PC-3 (cell line): ENCODE data around the gene PPP6R2. TPM values are rescaled to one million over a fixed set of nuclear protein-coding genes. Genes with fewer than 3 reads are reported as not detected.

Source experiments
- ATAC-seq: fragments of 200-7000 bp; cut with Tn5 transposase; 2 replicates; pipeline ENCODE4 v1.9.1; 2020; ENCODE audit warnings: mild to moderate bottlenecking, moderate library complexity
- BruUV-seq: library from RNA; stranded (reverse); fragments of 400-500 nt; replicated peaks from 2 replicates; lab custom pipeline; 2021; lab: Mats Ljungman, UMichigan
- CTCF ChIA-PET: fragments of 300-600 bp; sonication (Branson Sonifier 250); formaldehyde crosslinking; loops from one replicate; lab custom pipeline; 2022; ENCODE audit warnings: antibody characterized with exemption; lab: Charles Lee
- POLR2A ChIA-PET: fragments of 300-600 bp; sonication (Branson Sonifier 250); formaldehyde crosslinking; loops from one replicate; lab custom pipeline; 2022; ENCODE audit warnings: antibody characterized with exemption; ENCODE audit not compliant: unreplicated experiment; lab: Charles Lee
- DNase-seq: peaks from one replicate; pipeline ENCODE4 v3.0.0-alpha.2; 2015
- H2AFZ ChIP-seq: fragments of 300-600 bp; sonication (generic); 2 replicates; pipeline ENCODE4 v1.6.0; 2016; ENCODE audit warnings: antibody characterized with exemption, low read length
- H3F3A ChIP-seq: fragments of 300-600 bp; sonication (generic); one replicate; pipeline ENCODE4 v1.6.0; 2017; ENCODE audit warnings: antibody characterized with exemption, low read length, control low read depth, mild to moderate bottlenecking; ENCODE audit not compliant: unreplicated experiment
- H3K27ac ChIP-seq: fragments of 300-600 bp; sonication (generic); 2 replicates; pipeline ENCODE4 v1.5.1; 2016; ENCODE audit warnings: mild to moderate bottlenecking, low read length
- H3K27me3 ChIP-seq: fragments of 300-600 bp; sonication (generic); 2 replicates; pipeline ENCODE4 v1.6.1; 2016; ENCODE audit warnings: low read length, mixed read lengths
- H3K36me3 ChIP-seq: fragments of 300-600 bp; sonication (generic); 2 replicates; pipeline ENCODE4 v1.6.1; 2016; ENCODE audit warnings: low read depth, mixed run types, low read length, mixed read lengths
- H3K4me1 ChIP-seq: fragments of 300-600 bp; sonication (generic); 2 replicates; pipeline ENCODE4 v1.5.1; 2016; ENCODE audit warnings: low read length; ENCODE audit not compliant: insufficient read depth
- H3K4me2 ChIP-seq: fragments of 300-600 bp; sonication (generic); 2 replicates; pipeline ENCODE4 v1.6.0; 2016; ENCODE audit warnings: low read length
- H3K4me3 ChIP-seq: fragments of 300-600 bp; sonication (generic); 2 replicates; pipeline ENCODE4 v1.5.1; 2016; ENCODE audit warnings: mild to moderate bottlenecking, low read length, mixed read lengths
- H3K79me2 ChIP-seq: fragments of 300-600 bp; sonication (generic); 2 replicates; pipeline ENCODE4 v1.6.1; 2017; ENCODE audit warnings: low read length, mixed read lengths
- H3K9ac ChIP-seq: fragments of 300-600 bp; sonication (generic); 2 replicates; pipeline ENCODE4 v1.6.0; 2016; ENCODE audit warnings: mild to moderate bottlenecking, low read length
- H3K9me2 ChIP-seq: fragments of 300-600 bp; sonication (generic); replicated peaks from 2 replicates; pipeline ENCODE4 v1.6.1; 2016; ENCODE audit warnings: mixed run types, low read length, mixed read lengths
- H3K9me3 ChIP-seq: fragments of 300-600 bp; sonication (generic); 2 replicates; pipeline ENCODE4 v1.6.1; 2016; ENCODE audit warnings: low read length, mixed read lengths
- H4K20me1 ChIP-seq: fragments of 300-600 bp; sonication (generic); 2 replicates; pipeline ENCODE4 v1.6.1; 2016; ENCODE audit warnings: low read length, mixed read lengths
- EZH2 ChIP-seq: fragments of 300-600 bp; sonication (generic); IDR thresholded peaks from one replicate; pipeline ENCODE4 v1.6.1; 2017; ENCODE audit warnings: antibody characterized with exemption, mild to moderate bottlenecking, low read length; ENCODE audit not compliant: unreplicated experiment
- EZH2phosphoT487 ChIP-seq: fragments of 300-600 bp; sonication (generic); IDR thresholded peaks from 2 replicates; pipeline ENCODE4 v1.6.1; 2018; ENCODE audit warnings: mild to moderate bottlenecking, antibody characterized with exemption, low read length, borderline replicate concordance
- intact Hi-C: fragments of 100-400 bp; cut with micrococcal nuclease; formaldehyde crosslinking; loops from 2 replicates; pipeline ENCODE4 v1.9.0; 2023
- total RNA-seq: library from RNA; depleted of rRNA; stranded (reverse); fragments of >200 nt; gene quantifications from 2 replicates; pipeline ENCODE4 v1.2.3, GENCODE V29; 2014
- TF ChIP-seq, protein P1 (sequence below): fragments of 300-600 bp; sonication (generic); conservative IDR thresholded peaks from 2 replicates; pipeline ENCODE4 v1.5.1; 2017; ENCODE audit warnings: antibody characterized with exemption, low read depth, mild to moderate bottlenecking, low read length

PPP6R2 gene
- total RNA-seq, 1 experiment from 2014 or later: 46.2 TPM

DNA sequence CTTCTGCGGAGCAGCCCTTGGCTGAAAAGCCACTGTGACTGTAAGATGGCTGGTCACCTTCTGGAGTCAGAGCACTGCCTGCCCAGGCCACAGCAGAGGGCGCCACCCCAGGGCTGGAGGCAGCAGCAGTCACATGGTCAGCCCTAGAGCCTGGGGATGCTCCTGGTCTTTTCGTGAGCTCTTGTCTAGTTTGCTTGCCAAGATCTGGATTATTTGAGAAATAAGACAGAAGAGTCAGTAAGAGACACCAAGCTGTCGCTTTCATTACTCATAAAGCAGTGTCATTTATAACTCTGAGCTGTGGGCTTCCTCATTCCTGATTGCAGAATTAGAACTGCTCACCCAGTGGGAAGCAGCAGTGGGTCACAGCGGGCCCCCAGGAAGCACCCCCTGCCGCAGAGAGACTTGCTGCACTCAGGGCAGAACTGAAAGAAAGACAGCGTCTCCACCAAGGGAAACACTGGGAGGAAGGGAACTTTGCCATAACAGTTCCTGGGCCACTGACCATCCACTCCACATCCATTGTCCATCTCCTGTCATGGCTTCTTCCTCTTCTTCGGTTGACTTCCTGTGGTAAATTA is 56.7 kb downstream of the PPP6R2 start:
- ATAC-seq: peak; percentile 58
- ChIA-PET CTCF (interaction anchor here (1.1 kb wide), 1 partner anchor 221 kb away, joined by 3 read pairs; no protein-coding TSS in a partner anchor), POLR2A (no interaction called here)
- H2AFZ ChIP-seq: no peak overlapping the region
- H4K20me1 ChIP-seq: no peaks in the 10 kb centered on the region
- TF ChIP-seq, protein P1, sequence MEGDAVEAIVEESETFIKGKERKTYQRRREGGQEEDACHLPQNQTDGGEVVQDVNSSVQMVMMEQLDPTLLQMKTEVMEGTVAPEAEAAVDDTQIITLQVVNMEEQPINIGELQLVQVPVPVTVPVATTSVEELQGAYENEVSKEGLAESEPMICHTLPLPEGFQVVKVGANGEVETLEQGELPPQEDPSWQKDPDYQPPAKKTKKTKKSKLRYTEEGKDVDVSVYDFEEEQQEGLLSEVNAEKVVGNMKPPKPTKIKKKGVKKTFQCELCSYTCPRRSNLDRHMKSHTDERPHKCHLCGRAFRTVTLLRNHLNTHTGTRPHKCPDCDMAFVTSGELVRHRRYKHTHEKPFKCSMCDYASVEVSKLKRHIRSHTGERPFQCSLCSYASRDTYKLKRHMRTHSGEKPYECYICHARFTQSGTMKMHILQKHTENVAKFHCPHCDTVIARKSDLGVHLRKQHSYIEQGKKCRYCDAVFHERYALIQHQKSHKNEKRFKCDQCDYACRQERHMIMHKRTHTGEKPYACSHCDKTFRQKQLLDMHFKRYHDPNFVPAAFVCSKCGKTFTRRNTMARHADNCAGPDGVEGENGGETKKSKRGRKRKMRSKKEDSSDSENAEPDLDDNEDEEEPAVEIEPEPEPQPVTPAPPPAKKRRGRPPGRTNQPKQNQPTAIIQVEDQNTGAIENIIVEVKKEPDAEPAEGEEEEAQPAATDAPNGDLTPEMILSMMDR: peak; percentile 55
- TF ChIP-seq EZH2: no peak
- no peak for TF ChIP-seq EZH2phosphoT487
- intact Hi-C loops: no loop called here
- H3K27ac ChIP-seq: no peak overlapping the region
- H3K4me3 ChIP-seq: no peak overlapping the region
- no peaks in the 10 kb centered on the region for H3F3A ChIP-seq
- no peak overlapping the region for H3K9ac ChIP-seq
- no peaks in the 10 kb centered on the region for H3K79me2 ChIP-seq
- no peak overlapping the region for H3K4me2 ChIP-seq
- peaks cover 5% of the 10 kb centered on the region; the same call in 1 of the 2 replicates for H3K4me1 ChIP-seq
- no peaks in the 10 kb centered on the region for H3K9me3 ChIP-seq
- no peaks in the 10 kb centered on the region for H3K9me2 ChIP-seq
- BruUV-seq: no TSS peak
- H3K36me3 ChIP-seq: peaks cover 3% of the 10 kb centered on the region; the same call in 1 of the 2 replicates
- no peak for DNase-seq
- H3K27me3 ChIP-seq: no peaks in the 10 kb centered on the region

DNA sequence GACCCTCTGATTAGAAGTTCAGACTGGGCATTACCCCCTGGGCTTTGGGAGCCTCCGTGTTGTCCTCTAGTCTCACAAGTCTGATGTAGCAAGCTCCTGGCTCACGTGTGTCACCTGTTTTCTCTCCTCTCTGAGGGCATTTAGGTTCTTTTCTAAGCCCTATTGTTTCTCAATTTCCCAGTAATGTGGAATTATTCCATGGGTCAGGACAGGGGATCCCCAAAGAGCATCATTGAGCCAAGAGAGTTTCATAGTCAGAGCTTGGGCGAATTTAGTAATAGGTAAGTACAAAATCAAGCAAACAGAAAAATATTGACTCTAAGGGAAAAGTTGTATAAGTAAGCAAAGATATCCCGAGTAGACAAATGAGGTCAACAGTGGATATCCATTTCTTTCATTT is 57.3 kb downstream of the PPP6R2 start:
- ChIA-PET POLR2A (no interaction called here), CTCF (no interaction called here)
- H3K4me2 ChIP-seq: no peak overlapping the region
- intact Hi-C loops: no loop called here
- H3K9ac ChIP-seq: no peak overlapping the region
- no peak for DNase-seq
- BruUV-seq: no TSS peak
- H2AFZ ChIP-seq: no peak overlapping the region
- no peaks in the 10 kb centered on the region for H3F3A ChIP-seq
- peaks cover 3% of the 10 kb centered on the region; the same call in 1 of the 2 replicates for H3K36me3 ChIP-seq
- no peak for ATAC-seq
- H3K27ac ChIP-seq: no peak overlapping the region
- no peaks in the 10 kb centered on the region for H3K27me3 ChIP-seq
- no peaks in the 10 kb centered on the region for H3K9me2 ChIP-seq
- peaks cover 5% of the 10 kb centered on the region; the same call in 1 of the 2 replicates for H3K4me1 ChIP-seq
- no peaks in the 10 kb centered on the region for H3K79me2 ChIP-seq
- no peak overlapping the region for H3K4me3 ChIP-seq
- H3K9me3 ChIP-seq: no peaks in the 10 kb centered on the region
- H4K20me1 ChIP-seq: no peaks in the 10 kb centered on the region
- TF ChIP-seq, protein P1: no peak
- TF ChIP-seq EZH2phosphoT487: no peak
- TF ChIP-seq EZH2: no peak

DNA sequence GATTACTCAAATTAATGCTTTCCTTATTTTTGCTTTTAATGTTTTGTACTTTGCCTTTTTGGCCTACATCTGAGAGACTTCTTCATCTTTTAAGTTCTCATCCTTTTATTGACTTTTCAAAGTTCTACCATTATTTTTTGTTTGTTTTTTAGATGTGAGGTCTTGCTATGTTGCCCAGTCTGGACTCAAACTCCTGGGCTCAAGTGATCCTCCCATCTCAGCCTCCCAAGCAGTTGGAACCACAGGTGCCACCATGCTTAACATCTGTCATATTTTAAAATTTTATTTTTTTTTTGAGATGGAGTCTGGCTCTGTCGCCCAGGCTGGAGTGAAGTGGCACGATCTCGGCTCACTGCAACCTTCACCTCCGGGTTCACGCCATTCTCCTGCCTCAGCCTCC is 57.8 kb downstream of the PPP6R2 start:
- no TSS peak for BruUV-seq
- H3F3A ChIP-seq: no peaks in the 10 kb centered on the region
- H3K4me1 ChIP-seq: peaks cover 5% of the 10 kb centered on the region; the same call in 1 of the 2 replicates
- no peaks in the 10 kb centered on the region for H4K20me1 ChIP-seq
- TF ChIP-seq, protein P1: no peak
- TF ChIP-seq EZH2 (no peak), EZH2phosphoT487 (no peak)
- peaks cover 3% of the 10 kb centered on the region; the same call in 1 of the 2 replicates for H3K36me3 ChIP-seq
- CTCF ChIA-PET: no interaction called here
- POLR2A ChIA-PET: no interaction called here
- H3K9me2 ChIP-seq: no peaks in the 10 kb centered on the region
- no peaks in the 10 kb centered on the region for H3K79me2 ChIP-seq
- H2AFZ ChIP-seq: no peak overlapping the region
- ATAC-seq: no peak
- H3K27ac ChIP-seq: no peak overlapping the region
- H3K27me3 ChIP-seq: no peaks in the 10 kb centered on the region
- no peak overlapping the region for H3K4me2 ChIP-seq
- H3K9me3 ChIP-seq: no peaks in the 10 kb centered on the region
- H3K9ac ChIP-seq: no peak overlapping the region
- intact Hi-C loops: no loop called here
- DNase-seq: no peak
- no peak overlapping the region for H3K4me3 ChIP-seq
